Keratinocyte (primary cell): Measurements from ENCODE around the gene LRRC4C.

Experiments used
- EZH2 ChIP-seq: IDR thresholded peaks from one replicate; pipeline ENCODE4 v1.6.1; 2012; ENCODE audit warnings: inconsistent platforms, mild to moderate bottlenecking, low read length, moderate library complexity
- TF ChIP-seq, protein P1 (sequence below), 3 experiments: IDR thresholded peaks in 1 of 3; conservative IDR thresholded peaks in 1 of 3; optimal IDR thresholded peaks in 1 of 3; 2 replicates in 2 of 3; 3 replicates in 1 of 3; pipeline versions ENCODE3 to v1.5.1; 2011; ENCODE audit warnings: low read length in 3 of 3, mild to moderate bottlenecking in 3 of 3, moderate library complexity in 2 of 3, control low read depth in 1 of 3, inconsistent platforms in 1 of 3; ENCODE audit not compliant: insufficient read depth in 2 of 3; ENCODE audit errors: extremely low read depth in 1 of 3

DNA sequence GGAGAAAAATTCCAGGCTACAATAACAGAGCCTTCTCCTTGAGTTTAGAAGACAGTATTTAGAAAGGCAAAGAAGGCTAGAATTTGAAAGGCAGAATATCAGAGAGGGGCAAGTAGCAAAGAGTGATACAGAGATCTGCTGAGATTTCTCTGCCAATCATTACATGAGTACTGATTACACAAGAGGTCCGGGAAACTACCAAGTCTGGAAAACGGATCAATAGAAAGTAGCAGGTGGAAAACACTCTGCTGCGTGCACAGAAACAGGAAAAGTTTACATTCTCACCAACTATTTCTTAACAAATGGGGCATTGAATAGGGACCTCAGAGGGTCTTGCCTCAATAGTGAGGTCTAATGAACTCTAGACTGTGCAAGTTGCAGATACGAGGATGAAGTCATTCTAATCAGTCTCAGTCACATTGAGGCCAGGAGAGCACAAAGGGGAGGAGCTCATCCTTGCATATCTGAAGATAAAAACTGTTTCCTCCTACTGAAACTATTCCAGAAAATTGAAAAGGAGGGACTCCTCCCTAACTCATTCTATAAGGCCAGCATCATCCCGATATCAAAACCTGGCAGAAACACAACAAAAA lies 1099.2 kb downstream of the LRRC4C start:
- TF ChIP-seq, protein P1, sequence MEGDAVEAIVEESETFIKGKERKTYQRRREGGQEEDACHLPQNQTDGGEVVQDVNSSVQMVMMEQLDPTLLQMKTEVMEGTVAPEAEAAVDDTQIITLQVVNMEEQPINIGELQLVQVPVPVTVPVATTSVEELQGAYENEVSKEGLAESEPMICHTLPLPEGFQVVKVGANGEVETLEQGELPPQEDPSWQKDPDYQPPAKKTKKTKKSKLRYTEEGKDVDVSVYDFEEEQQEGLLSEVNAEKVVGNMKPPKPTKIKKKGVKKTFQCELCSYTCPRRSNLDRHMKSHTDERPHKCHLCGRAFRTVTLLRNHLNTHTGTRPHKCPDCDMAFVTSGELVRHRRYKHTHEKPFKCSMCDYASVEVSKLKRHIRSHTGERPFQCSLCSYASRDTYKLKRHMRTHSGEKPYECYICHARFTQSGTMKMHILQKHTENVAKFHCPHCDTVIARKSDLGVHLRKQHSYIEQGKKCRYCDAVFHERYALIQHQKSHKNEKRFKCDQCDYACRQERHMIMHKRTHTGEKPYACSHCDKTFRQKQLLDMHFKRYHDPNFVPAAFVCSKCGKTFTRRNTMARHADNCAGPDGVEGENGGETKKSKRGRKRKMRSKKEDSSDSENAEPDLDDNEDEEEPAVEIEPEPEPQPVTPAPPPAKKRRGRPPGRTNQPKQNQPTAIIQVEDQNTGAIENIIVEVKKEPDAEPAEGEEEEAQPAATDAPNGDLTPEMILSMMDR (optimal IDR thresholded peaks at IDR 0.05 in 1 of 3, IDR thresholded peaks at IDR 0.05 in 1 of 3, conservative IDR thresholded peaks at IDR 0.05 in 1 of 3; ENCODE audit: extremely low read depth in 1 of 3, insufficient read depth in 2 of 3, low read length in 3 of 3) = no peak
- no peak for TF ChIP-seq EZH2
